HG02943 (cell line): ENCODE data around the gene AP5Z1.
A peak's percentile ranks its signal among the peaks of the same experiment; 100 is the strongest.

Experiments used
- ATAC-seq: cut with Tn5 transposase; IDR thresholded peaks from one replicate; pipeline ENCODE4 v1.9.1; 2021; ENCODE audit warnings: mild to moderate bottlenecking, low read depth, moderate library complexity; ENCODE audit not compliant: unreplicated experiment

Gene AP5Z1

GRCh38 chr7:4775250-4775847, at the start of gene AP5Z1:
TSS of gene AP5Z1 (plus strand) at chr7:4775623. CDS start at chr7:4775716, 93 bp downstream.
- ATAC-seq = peak; percentile 86

- ATAC-seq = no peak
Observed at GRCh38 chr7:4725850-4726450, 49.5 kb upstream of the AP5Z1 start.

- ATAC-seq = no peak
Observed at GRCh38 chr7:4726566-4726965, 48.9 kb upstream of the AP5Z1 start.

- no peak for ATAC-seq
Observed at GRCh38 chr7:4727914-4728705, 47.3 kb upstream of the AP5Z1 start.

- no peak for ATAC-seq
Observed at GRCh38 chr7:4729266-4729665, 46.2 kb upstream of the AP5Z1 start.

GRCh38 chr7:4730276-4730675, 45.1 kb upstream of the AP5Z1 start:
- ATAC-seq = no peak

- no peak for ATAC-seq
Observed at GRCh38 chr7:4730971-4731370, 44.5 kb upstream of the AP5Z1 start.

GRCh38 chr7:4731803-4732202, 43.6 kb upstream of the AP5Z1 start:
- no peak for ATAC-seq

- no peak for ATAC-seq
Observed at GRCh38 chr7:4733936-4734528, 41.4 kb upstream of the AP5Z1 start.

- ATAC-seq = no peak
Observed at GRCh38 chr7:4734587-4735345, 40.7 kb upstream of the AP5Z1 start.

GRCh38 chr7:4737300-4737699, 38.1 kb upstream of the AP5Z1 start:
- ATAC-seq = no peak

- no peak for ATAC-seq
Observed at GRCh38 chr7:4738711-4739527, 36.5 kb upstream of the AP5Z1 start.

GRCh38 chr7:4739528-4739992, 35.9 kb upstream of the AP5Z1 start:
- no peak for ATAC-seq

- ATAC-seq = no peak
Observed at GRCh38 chr7:4740796-4741195, 34.6 kb upstream of the AP5Z1 start.

GRCh38 chr7:4742051-4742573, 33.3 kb upstream of the AP5Z1 start:
- ATAC-seq = no peak

GRCh38 chr7:4742852-4743251, 32.6 kb upstream of the AP5Z1 start:
- ATAC-seq = no peak

- ATAC-seq = peak; percentile 81
Observed at GRCh38 chr7:4744391-4745264, 30.8 kb upstream of the AP5Z1 start.

GRCh38 chr7:4745265-4745919, 30.0 kb upstream of the AP5Z1 start:
- ATAC-seq = no peak
